GM12801 (cell line): ENCODE results near the gene SLC17A9.

Experiments used
- CTCF ChIP-seq: IDR thresholded peaks from one replicate; pipeline ENCODE4 v1.5.1; 2011; ENCODE audit warnings: control low read depth; ENCODE audit not compliant: insufficient read length; ENCODE audit errors: extremely low read depth

SLC17A9 gene

GRCh38 chr20:62928246-62928939 is 24.1 kb upstream of the SLC17A9 start:
- no peak for TF ChIP-seq CTCF

GRCh38 chr20:62929051-62929538 is 23.4 kb upstream of the SLC17A9 start:
- no peak for TF ChIP-seq CTCF

- no peak for TF ChIP-seq CTCF
These were observed 21.0 kb upstream of the SLC17A9 start for GRCh38 chr20:62931464-62931863.

GRCh38 chr20:62933966-62934365 is 18.5 kb upstream of the SLC17A9 start:
- no peak for TF ChIP-seq CTCF

GRCh38 chr20:62935204-62935967 is 17.1 kb upstream of the SLC17A9 start:
- TF ChIP-seq CTCF, result no peak

GRCh38 chr20:62935968-62936585 is 16.4 kb upstream of the SLC17A9 start:
- TF ChIP-seq CTCF, result no peak
